Measurements from ENCODE around the gene SLC30A4. TPM values are rescaled to one million over a fixed set of nuclear protein-coding genes. Genes with fewer than 3 reads are reported as not detected.

The SLC30A4 gene
- 2.7 and 3.0 TPM in 2 replicates for total RNA-seq (2021)
- Bru-seq, nascent RNA = percentile 40 among the genes with signal in this experiment
- percentile 44 among the genes with signal in this experiment for BruChase-seq, experiment 1, labeled RNA remaining after a 2-hour chase
- BruChase-seq, experiment 2, labeled RNA remaining after a 6-hour chase = percentile 51 among the genes with signal in this experiment
- long read RNA-seq, partial matches to known transcripts = 1 of 1 reads
- long read RNA-seq, other reads (novel, unspliced or antisense) = 0 of 1 reads

DNA sequence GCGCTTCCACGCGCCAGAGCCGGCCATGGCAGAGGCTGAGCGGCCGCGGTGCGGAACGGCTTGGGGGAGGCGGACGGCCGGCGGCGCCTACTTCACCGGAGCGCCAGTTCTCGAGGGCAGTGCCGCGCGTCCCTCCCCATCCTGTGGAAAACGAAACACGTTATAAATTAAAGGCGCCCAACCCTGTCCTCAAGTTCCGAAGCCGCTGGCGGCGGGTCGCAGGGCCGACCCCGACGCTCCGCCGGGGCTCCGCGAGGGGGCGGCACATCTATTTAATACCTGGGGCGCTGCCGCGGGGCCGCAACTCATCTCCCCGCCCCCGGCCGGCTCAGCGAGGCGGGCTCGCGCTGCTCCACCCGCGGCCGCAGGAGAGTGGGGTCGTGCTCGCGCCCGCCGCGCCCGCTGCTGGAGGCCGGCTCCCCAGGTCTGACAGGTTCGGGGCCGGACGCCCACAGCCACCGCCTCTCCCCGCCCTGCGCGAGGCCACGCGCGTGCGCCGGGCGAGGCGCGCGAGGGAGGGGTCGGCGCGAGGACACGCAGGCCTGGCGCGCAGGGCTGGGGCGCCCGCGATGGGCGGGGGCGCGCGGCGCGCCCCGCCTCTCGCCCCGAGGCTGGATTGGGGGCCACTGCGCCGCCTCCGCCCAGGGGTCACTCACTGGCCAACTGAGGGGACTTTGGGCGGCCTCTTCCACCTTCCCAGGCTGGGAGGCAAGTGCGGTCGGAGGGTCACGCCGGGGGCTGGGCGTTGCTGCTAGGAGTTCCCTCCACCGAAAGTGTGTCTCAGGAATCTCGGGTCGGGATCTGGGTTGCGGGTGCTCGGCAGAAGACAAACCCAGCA lies at the start of gene SLC30A4:
Gene SLC30A4 (minus strand): TSS at position 428 of the 838 bp plus-strand sequence. CDS start 401 bp downstream, at position 27.
- intact Hi-C loops (cut with micrococcal nuclease; ENCODE audit: unreplicated experiment) = loop anchor here (1.0 to 5.0 kb wide), 2 partner anchors 65 to 90 kb away; partner anchors contain the start of gene BLOC1S6
- POLR2A ChIA-PET (ENCODE audit: unreplicated experiment) = no interaction called here
- no peaks in the 10 kb centered on the region for H4K20me1 ChIP-seq (ENCODE audit: insufficient read depth)
- H2AFZ ChIP-seq = peak within 1 kb of the TSS; percentile 95
- peaks cover 9% of the 10 kb centered on the region; the same call in 1 of the 2 replicates for H3K4me1 ChIP-seq (replicated peaks; ENCODE audit: insufficient read depth)
- no peaks in the 10 kb centered on the region for H3K36me3 ChIP-seq (ENCODE audit: low read depth)
- H3K4me2 ChIP-seq = peak within 1 kb of the TSS; percentile 88
- BruUV-seq (replicated peaks) = no TSS peak
- H3F3A ChIP-seq (ENCODE audit: insufficient read depth, low read depth) = peaks cover 6% of the 10 kb centered on the region; the same call in 1 of the 2 replicates
- no peaks in the 10 kb centered on the region for H3K9me2 ChIP-seq (ENCODE audit: insufficient read depth)
- peak in 1 of 2 experiments; percentile 81 for DNase-seq
- H3K9me3 ChIP-seq (ENCODE audit: insufficient read depth, low read depth) = no peaks in the 10 kb centered on the region
- no peak within 1 kb of the TSS for H3K27ac ChIP-seq
- no peaks in the 10 kb centered on the region for H3K27me3 ChIP-seq (ENCODE audit: insufficient read depth, low read depth)
- H3K79me2 ChIP-seq (ENCODE audit: low read depth) = no peaks in the 10 kb centered on the region
- CTCF ChIA-PET = no interaction called here
- TF ChIP-seq, protein P1, sequence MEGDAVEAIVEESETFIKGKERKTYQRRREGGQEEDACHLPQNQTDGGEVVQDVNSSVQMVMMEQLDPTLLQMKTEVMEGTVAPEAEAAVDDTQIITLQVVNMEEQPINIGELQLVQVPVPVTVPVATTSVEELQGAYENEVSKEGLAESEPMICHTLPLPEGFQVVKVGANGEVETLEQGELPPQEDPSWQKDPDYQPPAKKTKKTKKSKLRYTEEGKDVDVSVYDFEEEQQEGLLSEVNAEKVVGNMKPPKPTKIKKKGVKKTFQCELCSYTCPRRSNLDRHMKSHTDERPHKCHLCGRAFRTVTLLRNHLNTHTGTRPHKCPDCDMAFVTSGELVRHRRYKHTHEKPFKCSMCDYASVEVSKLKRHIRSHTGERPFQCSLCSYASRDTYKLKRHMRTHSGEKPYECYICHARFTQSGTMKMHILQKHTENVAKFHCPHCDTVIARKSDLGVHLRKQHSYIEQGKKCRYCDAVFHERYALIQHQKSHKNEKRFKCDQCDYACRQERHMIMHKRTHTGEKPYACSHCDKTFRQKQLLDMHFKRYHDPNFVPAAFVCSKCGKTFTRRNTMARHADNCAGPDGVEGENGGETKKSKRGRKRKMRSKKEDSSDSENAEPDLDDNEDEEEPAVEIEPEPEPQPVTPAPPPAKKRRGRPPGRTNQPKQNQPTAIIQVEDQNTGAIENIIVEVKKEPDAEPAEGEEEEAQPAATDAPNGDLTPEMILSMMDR (conservative IDR thresholded peaks at IDR 0.05) = no peak; the same call in 1 of the 2 replicates
- no peak for TF ChIP-seq EZH2 (IDR thresholded peaks at IDR 0.05; ENCODE audit: low read depth)
- H3K4me3 ChIP-seq = peak within 1 kb of the TSS; percentile 73

GRCh38 chr15:45555934-45556608 lies 33.5 kb upstream of the SLC30A4 start:
- BruUV-seq (replicated peaks) = no TSS peak
- no peaks in the 10 kb centered on the region for H4K20me1 ChIP-seq (ENCODE audit: insufficient read depth)
- no peaks in the 10 kb centered on the region for H3K9me3 ChIP-seq (ENCODE audit: insufficient read depth, low read depth)
- H3K79me2 ChIP-seq (ENCODE audit: low read depth) = no peaks in the 10 kb centered on the region
- ChIA-PET CTCF (no interaction called here), POLR2A (ENCODE audit: unreplicated experiment) (no interaction called here)
- no peaks in the 10 kb centered on the region for H3K9me2 ChIP-seq (ENCODE audit: insufficient read depth)
- H3K4me2 ChIP-seq = no peak overlapping the region
- no peaks in the 10 kb centered on the region for H3K4me1 ChIP-seq (replicated peaks; ENCODE audit: insufficient read depth)
- DNase-seq = no peak
- no peak overlapping the region for H3K4me3 ChIP-seq
- no peaks in the 10 kb centered on the region for H3K36me3 ChIP-seq (ENCODE audit: low read depth)
- H3K27me3 ChIP-seq (ENCODE audit: insufficient read depth, low read depth) = no peaks in the 10 kb centered on the region
- no peak overlapping the region for H3K27ac ChIP-seq
- H2AFZ ChIP-seq = no peak overlapping the region
- H3F3A ChIP-seq (ENCODE audit: insufficient read depth, low read depth) = no peaks in the 10 kb centered on the region
- TF ChIP-seq, protein P1 (conservative IDR thresholded peaks at IDR 0.05) = no peak
- no peak for TF ChIP-seq EZH2 (IDR thresholded peaks at IDR 0.05; ENCODE audit: low read depth)
- intact Hi-C loops (cut with micrococcal nuclease; ENCODE audit: unreplicated experiment) = no loop called here

- no TSS peak for BruUV-seq (replicated peaks)
- Histone ChIP-seq H3F3A (ENCODE audit: insufficient read depth, low read depth) (no peaks in the 10 kb centered on the region), H3K9me3 (ENCODE audit: insufficient read depth, low read depth) (no peaks in the 10 kb centered on the region), H2AFZ (no peak overlapping the region), H3K4me3 (no peak overlapping the region), H3K79me2 (ENCODE audit: low read depth) (no peaks in the 10 kb centered on the region), H3K27ac (no peak overlapping the region), H4K20me1 (ENCODE audit: insufficient read depth) (no peaks in the 10 kb centered on the region), H3K27me3 (ENCODE audit: insufficient read depth, low read depth) (no peaks in the 10 kb centered on the region), H3K9me2 (ENCODE audit: insufficient read depth) (no peaks in the 10 kb centered on the region), H3K4me2 (no peak overlapping the region), H3K36me3 (ENCODE audit: low read depth) (no peaks in the 10 kb centered on the region), H3K4me1 (replicated peaks; ENCODE audit: insufficient read depth) (no peaks in the 10 kb centered on the region)
- intact Hi-C loops (cut with micrococcal nuclease; ENCODE audit: unreplicated experiment) = no loop called here
- no peak for DNase-seq
- ChIA-PET POLR2A (ENCODE audit: unreplicated experiment) (no interaction called here), CTCF (no interaction called here)
- TF ChIP-seq EZH2 (IDR thresholded peaks at IDR 0.05; ENCODE audit: low read depth) = no peak
- TF ChIP-seq, protein P1 (conservative IDR thresholded peaks at IDR 0.05) = no peak
These were observed 29.1 kb upstream of the SLC30A4 start for GRCh38 chr15:45551676-45552075.

Data from PC-9 (cell line).